ENCODE measurements around the gene MRPS14.
A peak's percentile ranks its signal among the peaks of the same experiment; 100 is the strongest.
"Not testable (repeated sequence)": the region's sequence is repeated elsewhere in the genome, so short reads cannot be mapped to it uniquely, and the experiment has no call there.

MRPS14 gene

GRCh38 chr1:175023043-175023921 is at the start of gene MRPS14:
MRPS14 (minus strand) TSS chr1:175023425; CDS start chr1:175023408, 17 bp downstream.
- peak; percentile 85 for DNase-seq (ENCODE audit: low spot score)

- peak; percentile 60 for DNase-seq (ENCODE audit: low spot score)
These were observed 49.1 kb upstream of the MRPS14 start for GRCh38 chr1:175072099-175072951.

GRCh38 chr1:175071276-175071943 is 48.2 kb upstream of the MRPS14 start:
- no peak for DNase-seq (ENCODE audit: low spot score)

GRCh38 chr1:175070818-175071217 is 47.6 kb upstream of the MRPS14 start:
- no peak for DNase-seq (ENCODE audit: low spot score)

- DNase-seq (ENCODE audit: low spot score): no peak
These were observed 44.3 kb upstream of the MRPS14 start, which contains the start of gene TNN for GRCh38 chr1:175067362-175068106. TNN (plus strand) TSS chr1:175067833; CDS start chr1:175077419, 9,586 bp downstream.

GRCh38 chr1:175062858-175063257 is 39.6 kb upstream of the MRPS14 start:
- no peak for DNase-seq (ENCODE audit: low spot score)

GRCh38 chr1:175062339-175062738 is 39.1 kb upstream of the MRPS14 start:
- no peak for DNase-seq (ENCODE audit: low spot score)

GRCh38 chr1:175054736-175055135 is 31.5 kb upstream of the MRPS14 start:
- DNase-seq (ENCODE audit: low spot score): no peak

GRCh38 chr1:175050992-175051391 is 27.8 kb upstream of the MRPS14 start:
- DNase-seq (ENCODE audit: low spot score): no peak

- no peak for DNase-seq (ENCODE audit: low spot score)
These were observed 22.3 kb upstream of the MRPS14 start for GRCh38 chr1:175045519-175045918.

- DNase-seq (ENCODE audit: low spot score): no peak
These were observed 21.9 kb upstream of the MRPS14 start for GRCh38 chr1:175045097-175045496.

GRCh38 chr1:175044591-175044990 is 21.4 kb upstream of the MRPS14 start:
- not testable (repeated sequence) for DNase-seq (ENCODE audit: low spot score)

- DNase-seq (ENCODE audit: low spot score): no peak
These were observed 20.6 kb upstream of the MRPS14 start for GRCh38 chr1:175043824-175044223.

- DNase-seq (ENCODE audit: low spot score): no peak
These were observed 19.4 kb upstream of the MRPS14 start for GRCh38 chr1:175042650-175043049.

GRCh38 chr1:175040324-175040879 is 17.2 kb upstream of the MRPS14 start:
- DNase-seq (ENCODE audit: low spot score): no peak

GRCh38 chr1:175037416-175037815 is 14.2 kb upstream of the MRPS14 start:
- DNase-seq (ENCODE audit: low spot score): no peak

GRCh38 chr1:175036476-175036875 is 13.3 kb upstream of the MRPS14 start:
- DNase-seq (ENCODE audit: low spot score): no peak

- no peak for DNase-seq (ENCODE audit: low spot score)
These were observed 12.6 kb upstream of the MRPS14 start for GRCh38 chr1:175035865-175036264.

GRCh38 chr1:175034775-175035174 is 11.6 kb upstream of the MRPS14 start:
- no peak for DNase-seq (ENCODE audit: low spot score)

- DNase-seq (ENCODE audit: low spot score): no peak
These were observed 10.7 kb upstream of the MRPS14 start for GRCh38 chr1:175033953-175034352.

- no peak for DNase-seq (ENCODE audit: low spot score)
These were observed 1.5 kb upstream of the MRPS14 start for GRCh38 chr1:175024773-175025172.
